Keratinocyte (primary cell): ENCODE measurements around the gene LPAR3. TPM values are rescaled to one million over a fixed set of nuclear protein-coding genes. Genes with fewer than 3 reads are reported as not detected.

Experiments used
- DNase-seq: peaks from one replicate; pipeline ENCODE4 v3.0.0-alpha.2; 2011; ENCODE audit warnings: low read depth, missing footprints, low spot score
- FAIRE-seq: peaks from 2 replicates; lab custom pipeline; 2011; peaks lifted over from hg19 to GRCh38; lab: Jason Lieb, UNC
- H2AFZ ChIP-seq: 2 replicates; pipeline ENCODE4 v1.6.0; 2012; ENCODE audit warnings: low read length, control low read depth, inconsistent platforms; ENCODE audit not compliant: control insufficient read depth
- H3K27ac ChIP-seq: 2 replicates; pipeline ENCODE4 v1.5.1; 2011; ENCODE audit warnings: low read length; ENCODE audit not compliant: control insufficient read depth, insufficient read depth
- H3K27me3 ChIP-seq: 3 replicates; pipeline ENCODE4 v1.6.0; 2011; ENCODE audit warnings: low read length; ENCODE audit not compliant: control insufficient read depth, insufficient read depth; ENCODE audit errors: extremely low read depth
- H3K36me3 ChIP-seq, 2 experiments: 2 replicates in 1 of 2; 3 replicates in 1 of 2; pipeline ENCODE4 v1.5.1; 2011; ENCODE audit warnings: low read length in 2 of 2, mild to moderate bottlenecking in 1 of 2; ENCODE audit not compliant: control insufficient read depth in 2 of 2, insufficient read depth in 2 of 2; ENCODE audit errors: extremely low read depth in 1 of 2
- H3K4me1 ChIP-seq: 3 replicates; pipeline ENCODE4 v1.5.1; 2011; ENCODE audit warnings: low read length; ENCODE audit not compliant: control insufficient read depth, insufficient read depth; ENCODE audit errors: extremely low read depth
- H3K4me2 ChIP-seq: 3 replicates; pipeline ENCODE4 v1.6.0; 2011; ENCODE audit warnings: low read depth, low read length; ENCODE audit not compliant: control insufficient read depth, insufficient read depth; ENCODE audit errors: extremely low read depth
- H3K4me3 ChIP-seq, 3 experiments: fragments of 200-600 bp in 1 of 3; sonication (generic) in 1 of 3; 2 replicates in 2 of 3; 3 replicates in 1 of 3; pipeline ENCODE4 v1.5.1; 2011 to 2016; ENCODE audit warnings: low read length in 3 of 3, mild to moderate bottlenecking in 3 of 3, control low read depth in 2 of 3, inconsistent platforms in 1 of 3, low read depth in 1 of 3, mixed read lengths in 1 of 3, mixed run types in 1 of 3, moderate library complexity in 1 of 3; ENCODE audit not compliant: control insufficient read depth in 2 of 3, insufficient read depth in 2 of 3; ENCODE audit errors: extremely low read depth in 1 of 3
- H3K79me2 ChIP-seq: 2 replicates; pipeline ENCODE4 v1.6.0; 2012; ENCODE audit warnings: low read length; ENCODE audit not compliant: control insufficient read depth, insufficient read depth
- H3K9ac ChIP-seq: 3 replicates; pipeline ENCODE4 v1.6.0; 2011; ENCODE audit warnings: low read length; ENCODE audit not compliant: control insufficient read depth, insufficient read depth; ENCODE audit errors: extremely low read depth
- H3K9me1 ChIP-seq: 3 replicates; pipeline ENCODE4 v1.6.0; 2011; ENCODE audit warnings: low read length; ENCODE audit not compliant: control insufficient read depth, insufficient read depth; ENCODE audit errors: extremely low read depth
- H3K9me3 ChIP-seq: 2 replicates; pipeline ENCODE4 v1.5.1; 2012; ENCODE audit warnings: low read depth, low read length; ENCODE audit not compliant: control insufficient read depth
- H4K20me1 ChIP-seq: 3 replicates; pipeline ENCODE4 v1.6.0; 2011; ENCODE audit warnings: low read length; ENCODE audit not compliant: control insufficient read depth, insufficient read depth; ENCODE audit errors: extremely low read depth
- EZH2 ChIP-seq: IDR thresholded peaks from one replicate; pipeline ENCODE4 v1.6.1; 2012; ENCODE audit warnings: inconsistent platforms, mild to moderate bottlenecking, low read length, moderate library complexity
- dilution Hi-C: fragments of 300-500 bp; cut with MboI; formaldehyde crosslinking; loops from one replicate; pipeline ENCODE4 v1.7.0; 2020; ENCODE audit warnings: low sequenced_read_pairs; ENCODE audit not compliant: extremely low pct_ligation_motif_present
- polyA plus RNA-seq, 5 experiments: library from polyadenylated mRNA; depleted of rRNA in 3 of 5; stranded (reverse) in 3 of 5; stranded (forward) in 1 of 5; unstranded in 1 of 5; fragments of >200 nt; gene quantifications; 1 replicate in 1 of 5; 2 replicates in 3 of 5; 3 replicates in 1 of 5; pipeline versions ENCODE4 v1.2.1 to v1.2.3, GENCODE V29; 2011 to 2012; ENCODE audit warnings: missing spikeins in 2 of 5, low read depth in 1 of 5, low replicate concordance in 1 of 5
- TF ChIP-seq, protein P1 (sequence below), 3 experiments: IDR thresholded peaks in 1 of 3; conservative IDR thresholded peaks in 1 of 3; optimal IDR thresholded peaks in 1 of 3; 2 replicates in 2 of 3; 3 replicates in 1 of 3; pipeline versions ENCODE3 to v1.5.1; 2011; ENCODE audit warnings: low read length in 3 of 3, mild to moderate bottlenecking in 3 of 3, moderate library complexity in 2 of 3, control low read depth in 1 of 3, inconsistent platforms in 1 of 3; ENCODE audit not compliant: insufficient read depth in 2 of 3; ENCODE audit errors: extremely low read depth in 1 of 3

LPAR3 gene
- polyA plus RNA-seq, 1 donor (not counting 4 experiments of a cell fraction or from before 2014, with no cell fraction given), result 42.1 TPM

DNA sequence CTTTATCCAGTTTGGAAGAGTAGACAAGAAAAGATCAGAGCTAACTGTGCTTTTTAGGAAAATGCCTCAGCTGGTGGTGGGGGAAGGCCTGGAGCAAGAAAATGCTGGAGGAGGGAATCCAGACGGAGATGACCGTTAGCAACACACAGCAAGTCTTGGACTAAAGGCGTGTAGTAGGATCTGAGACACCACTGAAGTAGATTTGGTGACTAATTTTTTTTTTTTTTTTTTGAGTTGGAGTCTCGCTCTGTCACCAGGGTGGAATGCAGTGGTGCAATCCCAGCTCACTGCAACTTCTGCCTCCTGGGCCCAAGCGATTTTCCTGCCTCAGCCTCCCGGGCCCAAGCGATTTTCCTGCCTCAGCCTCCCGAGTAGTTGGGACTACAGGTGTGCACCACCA lies 41.2 kb downstream of the LPAR3 start:
- H3K27ac ChIP-seq, result peak overlapping the region; percentile 68
- H3K27me3 ChIP-seq, result no peaks in the 10 kb centered on the region
- H3K9me3 ChIP-seq, result peaks cover 3% of the 10 kb centered on the region
- dilution Hi-C loops, result no loop called here
- H3K36me3 ChIP-seq, result peaks cover 0 to 9% of the 10 kb centered on the region in 2 experiments
- no peak overlapping the region for H3K4me3 ChIP-seq
- TF ChIP-seq, protein P1, sequence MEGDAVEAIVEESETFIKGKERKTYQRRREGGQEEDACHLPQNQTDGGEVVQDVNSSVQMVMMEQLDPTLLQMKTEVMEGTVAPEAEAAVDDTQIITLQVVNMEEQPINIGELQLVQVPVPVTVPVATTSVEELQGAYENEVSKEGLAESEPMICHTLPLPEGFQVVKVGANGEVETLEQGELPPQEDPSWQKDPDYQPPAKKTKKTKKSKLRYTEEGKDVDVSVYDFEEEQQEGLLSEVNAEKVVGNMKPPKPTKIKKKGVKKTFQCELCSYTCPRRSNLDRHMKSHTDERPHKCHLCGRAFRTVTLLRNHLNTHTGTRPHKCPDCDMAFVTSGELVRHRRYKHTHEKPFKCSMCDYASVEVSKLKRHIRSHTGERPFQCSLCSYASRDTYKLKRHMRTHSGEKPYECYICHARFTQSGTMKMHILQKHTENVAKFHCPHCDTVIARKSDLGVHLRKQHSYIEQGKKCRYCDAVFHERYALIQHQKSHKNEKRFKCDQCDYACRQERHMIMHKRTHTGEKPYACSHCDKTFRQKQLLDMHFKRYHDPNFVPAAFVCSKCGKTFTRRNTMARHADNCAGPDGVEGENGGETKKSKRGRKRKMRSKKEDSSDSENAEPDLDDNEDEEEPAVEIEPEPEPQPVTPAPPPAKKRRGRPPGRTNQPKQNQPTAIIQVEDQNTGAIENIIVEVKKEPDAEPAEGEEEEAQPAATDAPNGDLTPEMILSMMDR (optimal IDR thresholded peaks at IDR 0.05 in 1 of 3, IDR thresholded peaks at IDR 0.05 in 1 of 3, conservative IDR thresholded peaks at IDR 0.05 in 1 of 3; ENCODE audit: extremely low read depth in 1 of 3, insufficient read depth in 2 of 3, low read length in 3 of 3), result no peak
- no peak for TF ChIP-seq EZH2
- H3K79me2 ChIP-seq, result peaks cover 19% of the 10 kb centered on the region
- no peaks in the 10 kb centered on the region for H4K20me1 ChIP-seq
- H3K9me1 ChIP-seq, result peaks cover 2% of the 10 kb centered on the region
- H2AFZ ChIP-seq, result no peak overlapping the region
- peak; percentile 48 for DNase-seq
- H3K9ac ChIP-seq, result peak overlapping the region; percentile 42
- H3K4me2 ChIP-seq, result peak overlapping the region; percentile 39
- H3K4me1 ChIP-seq, result peaks cover 50% of the 10 kb centered on the region
- peak; percentile 80 for FAIRE-seq

DNA sequence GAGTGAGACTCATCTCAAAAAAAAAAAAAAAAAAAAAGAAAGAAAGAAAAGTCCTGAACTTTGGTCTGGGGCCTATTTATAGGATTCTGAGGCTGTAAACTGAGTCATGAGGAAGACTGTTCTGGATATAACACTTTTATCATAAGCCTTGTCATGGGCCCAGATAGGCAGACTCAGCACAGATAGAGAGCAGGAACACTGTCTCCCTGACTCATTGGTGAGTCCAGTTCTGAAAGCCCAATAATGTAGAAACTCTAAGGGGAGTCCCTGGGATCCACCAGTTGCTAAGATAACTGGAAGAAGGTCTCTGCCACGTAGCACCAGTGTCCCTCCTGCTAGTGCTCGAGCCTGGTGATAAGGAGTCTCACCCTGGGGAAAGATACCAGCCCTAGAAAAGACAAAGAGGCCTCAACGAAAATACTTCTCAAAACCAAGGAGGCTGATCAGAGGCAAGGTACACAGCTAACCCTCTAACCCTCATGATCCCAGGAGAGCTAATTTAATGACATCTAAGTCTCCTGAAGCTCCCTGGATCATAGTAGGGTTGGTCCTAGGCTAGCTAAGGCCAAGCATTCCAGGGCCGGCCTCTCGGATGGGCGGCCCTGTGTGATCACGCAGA lies 43.5 kb downstream of the LPAR3 start:
- TF ChIP-seq, protein P1 (optimal IDR thresholded peaks at IDR 0.05 in 1 of 3, IDR thresholded peaks at IDR 0.05 in 1 of 3, conservative IDR thresholded peaks at IDR 0.05 in 1 of 3; ENCODE audit: extremely low read depth in 1 of 3, insufficient read depth in 2 of 3, low read length in 3 of 3), result no peak
- TF ChIP-seq EZH2, result no peak
- Histone ChIP-seq H3K27me3 (no peaks in the 10 kb centered on the region), H4K20me1 (no peaks in the 10 kb centered on the region), H3K9ac (no peak overlapping the region), H3K4me1 (peaks cover 41% of the 10 kb centered on the region), H3K27ac (no peak overlapping the region), H3K4me2 (no peak overlapping the region), H3K9me3 (peaks cover 3% of the 10 kb centered on the region), H2AFZ (no peak overlapping the region), H3K9me1 (peaks cover 2% of the 10 kb centered on the region), H3K36me3 (peaks cover 0 to 9% of the 10 kb centered on the region in 2 experiments), H3K79me2 (peaks cover 30% of the 10 kb centered on the region), H3K4me3 (no peak overlapping the region)
- FAIRE-seq, result no peak
- DNase-seq, result no peak
- dilution Hi-C loops, result no loop called here
